WTC11 (cell line): ENCODE results near the gene LELP1. TPM values are rescaled to one million over a fixed set of nuclear protein-coding genes. Genes with fewer than 3 reads are reported as not detected.

Experiments
- ATAC-seq: fragments of 200-7000 bp; cut with Tn5 transposase; 2 replicates; pipeline ENCODE4 v1.10.0; 2021; ENCODE audit warnings: mild to moderate bottlenecking, moderate library complexity
- CTCF ChIA-PET: fragments of 300-600 bp; sonication (Branson Sonifier 250); formaldehyde crosslinking; loops from one replicate; lab custom pipeline; 2021; ENCODE audit warnings: antibody characterized with exemption; lab: Charles Lee
- POLR2A ChIA-PET: fragments of 350-600 bp; sonication (Branson Sonifier 250); formaldehyde crosslinking; loops from one replicate; lab custom pipeline; 2021; ENCODE audit warnings: antibody characterized with exemption; lab: Charles Lee
- DNase-seq: peaks from one replicate; pipeline ENCODE4 v3.0.0; 2021; ENCODE audit warnings: low spot score
- H3K27ac Mint-ChIP-seq: 2 replicates; pipeline ENCODE4 v1.8.0; 2021; ENCODE audit warnings: mixed read lengths
- H3K27me3 Mint-ChIP-seq: 2 replicates; pipeline ENCODE4 v1.8.0; 2021; ENCODE audit warnings: low read depth, mild to moderate bottlenecking, moderate library complexity, mixed read lengths
- H3K36me3 Mint-ChIP-seq: 2 replicates; pipeline ENCODE4 v1.8.0; 2021; ENCODE audit warnings: mixed read lengths
- H3K4me1 Mint-ChIP-seq: 2 replicates; pipeline ENCODE4 v1.8.0; 2022; ENCODE audit warnings: mixed read lengths
- H3K4me3 Mint-ChIP-seq: 2 replicates; pipeline ENCODE4 v1.8.0; 2021; ENCODE audit warnings: mild to moderate bottlenecking, moderate library complexity, mixed read lengths
- H3K9me3 Mint-ChIP-seq: 2 replicates; pipeline ENCODE4 v1.8.0; 2021; ENCODE audit warnings: mixed read lengths
- FOXJ3 ChIP-seq: sonication (generic); formaldehyde crosslinking; IDR thresholded peaks from 2 replicates; pipeline ENCODE4 v1.9.0; 2021; ENCODE audit warnings: missing genetic modification reagents, mild to moderate bottlenecking, borderline replicate concordance
- FOXK1 ChIP-seq: sonication (generic); formaldehyde crosslinking; IDR thresholded peaks from 2 replicates; pipeline ENCODE4 v1.8.0; 2022; ENCODE audit warnings: mild to moderate bottlenecking, moderate library complexity, missing genetic modification reagents
- IRF2 ChIP-seq: sonication (generic); formaldehyde crosslinking; IDR thresholded peaks from 2 replicates; pipeline ENCODE4 v1.8.0; 2022; ENCODE audit warnings: low read depth, missing genetic modification reagents, borderline replicate concordance
- MAX ChIP-seq: sonication (generic); formaldehyde crosslinking; IDR thresholded peaks from 2 replicates; pipeline ENCODE4 v1.8.0; 2022; ENCODE audit warnings: mild to moderate bottlenecking, missing genetic modification reagents
- NR1H2 ChIP-seq: sonication (generic); formaldehyde crosslinking; IDR thresholded peaks from 2 replicates; pipeline ENCODE4 v1.9.0; 2021; ENCODE audit warnings: mild to moderate bottlenecking, moderate library complexity, missing genetic modification reagents
- PRRX2 ChIP-seq: fragments of 250-450 bp; sonication (Bioruptor Pico); IDR thresholded peaks from 2 replicates; pipeline ENCODE4 v1.8.0; 2021; ENCODE audit warnings: mild to moderate bottlenecking
- SP1 ChIP-seq: sonication (generic); formaldehyde crosslinking; conservative IDR thresholded peaks from 2 replicates; pipeline ENCODE4 v1.8.1; 2022; ENCODE audit warnings: missing genetic modification reagents
- TEAD4 ChIP-seq: sonication (generic); formaldehyde crosslinking; IDR thresholded peaks from 2 replicates; pipeline ENCODE4 v1.8.0; 2022; ENCODE audit warnings: mild to moderate bottlenecking, missing genetic modification reagents
- USF2 ChIP-seq: sonication (generic); formaldehyde crosslinking; IDR thresholded peaks from 2 replicates; pipeline ENCODE4 v1.8.1; 2023; ENCODE audit warnings: mild to moderate bottlenecking, missing genetic modification reagents, moderate library complexity
- ZBTB21 ChIP-seq: sonication (generic); formaldehyde crosslinking; IDR thresholded peaks from 2 replicates; pipeline ENCODE4 v1.8.1; 2023; ENCODE audit warnings: mild to moderate bottlenecking, missing genetic modification reagents, borderline replicate concordance
- ZNF138 ChIP-seq: sonication (generic); formaldehyde crosslinking; conservative IDR thresholded peaks from 2 replicates; pipeline ENCODE4 v1.8.1; 2022; ENCODE audit warnings: mild to moderate bottlenecking, moderate library complexity, missing genetic modification reagents
- ZNF281 ChIP-seq: sonication (generic); formaldehyde crosslinking; IDR thresholded peaks from 2 replicates; pipeline ENCODE4 v1.8.0; 2023; ENCODE audit warnings: mild to moderate bottlenecking, missing genetic modification reagents
- ZNF317 ChIP-seq: sonication (generic); formaldehyde crosslinking; IDR thresholded peaks from 2 replicates; pipeline ENCODE4 v1.8.1; 2023; ENCODE audit warnings: low read depth, mild to moderate bottlenecking, moderate library complexity, missing genetic modification reagents, borderline replicate concordance
- ZNF396 ChIP-seq: fragments of 250-450 bp; sonication (Bioruptor Pico); IDR thresholded peaks from 2 replicates; pipeline ENCODE4 v1.8.0; 2021; ENCODE audit warnings: mild to moderate bottlenecking, moderate library complexity, borderline replicate concordance
- total RNA-seq: library from RNA; stranded (reverse); gene quantifications from 3 replicates; pipeline ENCODE4 v1.2.3, GENCODE V29; 2021
- TF ChIP-seq, protein P1 (sequence below): sonication (generic); formaldehyde crosslinking; IDR thresholded peaks from 2 replicates; pipeline ENCODE4 v1.8.1; 2022; ENCODE audit warnings: mild to moderate bottlenecking, missing genetic modification reagents, moderate library complexity, borderline replicate concordance
- TF ChIP-seq, protein P2 (sequence below): fragments of 250-450 bp; sonication (Bioruptor Pico); IDR thresholded peaks from 2 replicates; pipeline ENCODE4 v1.9.0; 2021; ENCODE audit warnings: mild to moderate bottlenecking
- TF ChIP-seq, protein P3 (sequence below): sonication (generic); formaldehyde crosslinking; conservative IDR thresholded peaks from 2 replicates; pipeline ENCODE4 v1.8.1; 2022; ENCODE audit warnings: mild to moderate bottlenecking, missing genetic modification reagents
- TF ChIP-seq, protein P4 (sequence below): sonication (generic); formaldehyde crosslinking; conservative IDR thresholded peaks from 2 replicates; pipeline ENCODE4 v1.8.1; 2023; ENCODE audit warnings: mild to moderate bottlenecking, low read depth, missing genetic modification reagents, moderate library complexity
- TF ChIP-seq, protein P5 (sequence below): fragments of 250-450 bp; sonication (Bioruptor Pico); IDR thresholded peaks from 2 replicates; pipeline ENCODE4 v2.1.2; 2022; ENCODE audit warnings: mild to moderate bottlenecking, moderate library complexity

The LELP1 gene
- total RNA-seq, 1 experiment from 2014 or later = not detected

DNA sequence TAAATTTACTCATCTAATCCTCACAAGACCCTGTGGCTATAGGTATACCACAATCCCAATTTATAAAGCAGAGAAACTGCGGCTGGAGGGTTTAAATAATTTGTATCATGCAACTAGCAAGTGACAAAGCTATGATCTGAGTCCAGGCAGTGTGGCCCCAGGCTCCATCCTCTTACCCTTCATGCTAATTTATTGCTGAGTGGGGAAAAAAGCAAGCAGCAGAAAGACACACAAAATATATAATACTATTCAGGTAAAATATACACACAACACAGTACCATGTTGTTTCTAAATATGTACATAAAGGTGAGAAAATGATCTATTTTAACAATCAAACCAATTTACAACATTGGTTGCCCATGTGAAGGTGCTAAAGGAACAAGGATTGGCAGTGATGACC, 38.9 kb downstream of the LELP1 start:
- no peak for ATAC-seq
- Mint-ChIP-seq H3K4me1 (no peaks in the 10 kb centered on the region), H3K27ac (no peak overlapping the region), H3K9me3 (peaks cover 14% of the 10 kb centered on the region), H3K27me3 (peaks cover 4% of the 10 kb centered on the region), H3K4me3 (no peak overlapping the region), H3K36me3 (no peaks in the 10 kb centered on the region)
- POLR2A ChIA-PET = no interaction called here
- CTCF ChIA-PET = no interaction called here
- no peak for DNase-seq
- TF ChIP-seq FOXK1 (CRISPR knock-in tag) (no peak), IRF2 (CRISPR knock-in tag) (no peak), FOXJ3 (CRISPR knock-in tag) (no peak), SP1 (CRISPR knock-in tag) (no peak), ZNF317 (CRISPR knock-in tag) (no peak), TEAD4 (CRISPR knock-in tag) (no peak), ZNF281 (CRISPR knock-in tag) (no peak), MAX (no peak), USF2 (no peak), ZNF396 (no peak)
- TF ChIP-seq, protein P1, sequence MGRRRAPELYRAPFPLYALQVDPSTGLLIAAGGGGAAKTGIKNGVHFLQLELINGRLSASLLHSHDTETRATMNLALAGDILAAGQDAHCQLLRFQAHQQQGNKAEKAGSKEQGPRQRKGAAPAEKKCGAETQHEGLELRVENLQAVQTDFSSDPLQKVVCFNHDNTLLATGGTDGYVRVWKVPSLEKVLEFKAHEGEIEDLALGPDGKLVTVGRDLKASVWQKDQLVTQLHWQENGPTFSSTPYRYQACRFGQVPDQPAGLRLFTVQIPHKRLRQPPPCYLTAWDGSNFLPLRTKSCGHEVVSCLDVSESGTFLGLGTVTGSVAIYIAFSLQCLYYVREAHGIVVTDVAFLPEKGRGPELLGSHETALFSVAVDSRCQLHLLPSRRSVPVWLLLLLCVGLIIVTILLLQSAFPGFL (CRISPR knock-in tag) = no peak
- TF ChIP-seq, protein P2, sequence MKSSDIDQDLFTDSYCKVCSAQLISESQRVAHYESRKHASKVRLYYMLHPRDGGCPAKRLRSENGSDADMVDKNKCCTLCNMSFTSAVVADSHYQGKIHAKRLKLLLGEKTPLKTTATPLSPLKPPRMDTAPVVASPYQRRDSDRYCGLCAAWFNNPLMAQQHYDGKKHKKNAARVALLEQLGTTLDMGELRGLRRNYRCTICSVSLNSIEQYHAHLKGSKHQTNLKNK (CRISPR knock-in tag) = no peak
- TF ChIP-seq, protein P3, sequence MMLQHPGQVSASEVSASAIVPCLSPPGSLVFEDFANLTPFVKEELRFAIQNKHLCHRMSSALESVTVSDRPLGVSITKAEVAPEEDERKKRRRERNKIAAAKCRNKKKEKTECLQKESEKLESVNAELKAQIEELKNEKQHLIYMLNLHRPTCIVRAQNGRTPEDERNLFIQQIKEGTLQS (CRISPR knock-in tag) = no peak

DNA sequence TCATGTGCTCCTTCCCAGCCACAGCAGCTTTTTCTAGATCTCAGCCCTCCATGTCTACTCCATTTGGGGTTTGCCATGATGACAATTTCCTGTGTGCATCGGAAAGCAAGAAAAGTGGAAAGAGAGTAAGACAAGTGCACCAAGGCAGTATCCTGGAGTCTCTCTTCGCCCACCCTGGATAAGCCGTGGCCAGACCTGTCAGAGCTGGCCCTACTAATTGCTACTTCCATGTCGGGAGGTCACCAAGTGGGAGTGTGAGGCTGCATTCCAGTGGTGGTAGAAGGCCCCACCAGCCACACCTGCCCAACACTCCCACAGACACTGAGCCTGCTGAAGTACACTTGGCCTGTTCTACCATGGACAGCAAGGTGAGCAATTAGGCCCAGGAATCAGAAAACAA, 42.2 kb downstream of the LELP1 start:
- CTCF ChIA-PET = interaction anchor here (0.9 kb wide), 1 partner anchor 43 kb away, joined by 3 read pairs; no protein-coding TSS in a partner anchor
- H3K27me3 Mint-ChIP-seq = peaks cover 12% of the 10 kb centered on the region
- TF ChIP-seq ZBTB21 (CRISPR knock-in tag) = no peak
- TF ChIP-seq ZNF396 = no peak
- no peak for TF ChIP-seq PRRX2 (CRISPR knock-in tag)
- TF ChIP-seq USF2 = no peak
- no peak for TF ChIP-seq ZNF138 (CRISPR knock-in tag)
- no peak for TF ChIP-seq ZNF281 (CRISPR knock-in tag)
- TF ChIP-seq NR1H2 (CRISPR knock-in tag) = no peak
- TF ChIP-seq, protein P4, sequence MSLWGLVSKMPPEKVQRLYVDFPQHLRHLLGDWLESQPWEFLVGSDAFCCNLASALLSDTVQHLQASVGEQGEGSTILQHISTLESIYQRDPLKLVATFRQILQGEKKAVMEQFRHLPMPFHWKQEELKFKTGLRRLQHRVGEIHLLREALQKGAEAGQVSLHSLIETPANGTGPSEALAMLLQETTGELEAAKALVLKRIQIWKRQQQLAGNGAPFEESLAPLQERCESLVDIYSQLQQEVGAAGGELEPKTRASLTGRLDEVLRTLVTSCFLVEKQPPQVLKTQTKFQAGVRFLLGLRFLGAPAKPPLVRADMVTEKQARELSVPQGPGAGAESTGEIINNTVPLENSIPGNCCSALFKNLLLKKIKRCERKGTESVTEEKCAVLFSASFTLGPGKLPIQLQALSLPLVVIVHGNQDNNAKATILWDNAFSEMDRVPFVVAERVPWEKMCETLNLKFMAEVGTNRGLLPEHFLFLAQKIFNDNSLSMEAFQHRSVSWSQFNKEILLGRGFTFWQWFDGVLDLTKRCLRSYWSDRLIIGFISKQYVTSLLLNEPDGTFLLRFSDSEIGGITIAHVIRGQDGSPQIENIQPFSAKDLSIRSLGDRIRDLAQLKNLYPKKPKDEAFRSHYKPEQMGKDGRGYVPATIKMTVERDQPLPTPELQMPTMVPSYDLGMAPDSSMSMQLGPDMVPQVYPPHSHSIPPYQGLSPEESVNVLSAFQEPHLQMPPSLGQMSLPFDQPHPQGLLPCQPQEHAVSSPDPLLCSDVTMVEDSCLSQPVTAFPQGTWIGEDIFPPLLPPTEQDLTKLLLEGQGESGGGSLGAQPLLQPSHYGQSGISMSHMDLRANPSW = no peak
- TF ChIP-seq, protein P5, sequence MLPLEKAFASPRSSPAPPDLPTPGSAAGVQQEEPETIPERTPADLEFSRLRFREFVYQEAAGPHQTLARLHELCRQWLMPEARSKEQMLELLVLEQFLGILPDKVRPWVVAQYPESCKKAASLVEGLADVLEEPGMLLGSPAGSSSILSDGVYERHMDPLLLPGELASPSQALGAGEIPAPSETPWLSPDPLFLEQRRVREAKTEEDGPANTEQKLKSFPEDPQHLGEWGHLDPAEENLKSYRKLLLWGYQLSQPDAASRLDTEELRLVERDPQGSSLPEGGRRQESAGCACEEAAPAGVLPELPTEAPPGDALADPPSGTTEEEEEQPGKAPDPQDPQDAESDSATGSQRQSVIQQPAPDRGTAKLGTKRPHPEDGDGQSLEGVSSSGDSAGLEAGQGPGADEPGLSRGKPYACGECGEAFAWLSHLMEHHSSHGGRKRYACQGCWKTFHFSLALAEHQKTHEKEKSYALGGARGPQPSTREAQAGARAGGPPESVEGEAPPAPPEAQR (CRISPR knock-in tag) = no peak

More for the DNA sequence above, 42.2 kb downstream of the LELP1 start:
- H3K4me1 Mint-ChIP-seq = no peaks in the 10 kb centered on the region
- POLR2A ChIA-PET = no interaction called here
- H3K27ac Mint-ChIP-seq = no peak overlapping the region
- H3K4me3 Mint-ChIP-seq = no peak overlapping the region
- no peak for ATAC-seq
- DNase-seq = no peak
- peaks cover 14% of the 10 kb centered on the region for H3K9me3 Mint-ChIP-seq
- H3K36me3 Mint-ChIP-seq = no peaks in the 10 kb centered on the region
